Type B pancreatic cell (in vitro differentiated cells): ENCODE measurements around the gene PPP1R9A. TPM values are rescaled to one million over a fixed set of nuclear protein-coding genes. Genes with fewer than 3 reads are reported as not detected.

Experiments used
- DNase-seq: peaks from one replicate; pipeline ENCODE4 v3.0.0; 2021; ENCODE audit warnings: mixed read lengths; ENCODE audit not compliant: unreplicated experiment; ENCODE audit errors: extremely low spot score
- H3K27ac Mint-ChIP-seq: 2 replicates; pipeline ENCODE4 v1.8.0; 2021; ENCODE audit warnings: mild to moderate bottlenecking, mixed read lengths
- H3K27me3 Mint-ChIP-seq: 2 replicates; pipeline ENCODE4 v1.8.0; 2021; ENCODE audit warnings: mixed read lengths
- H3K36me3 Mint-ChIP-seq: 2 replicates; pipeline ENCODE4 v1.8.0; 2021; ENCODE audit warnings: mixed read lengths
- H3K4me1 Mint-ChIP-seq: one replicate; pipeline ENCODE4 v1.8.0; 2021; ENCODE audit warnings: mixed read lengths; ENCODE audit not compliant: unreplicated experiment
- H3K4me3 Mint-ChIP-seq: 2 replicates; pipeline ENCODE4 v1.8.0; 2021; ENCODE audit warnings: mild to moderate bottlenecking, mixed read lengths
- H3K9me3 Mint-ChIP-seq: 2 replicates; pipeline ENCODE4 v1.8.0; 2021; ENCODE audit warnings: mixed read lengths
- CTCF ChIP-seq: fragments of 200-600 bp; sonication (generic); conservative IDR thresholded peaks from 2 replicates; pipeline ENCODE4 v1.5.0; 2021; ENCODE audit warnings: antibody characterized with exemption, mild to moderate bottlenecking
- total RNA-seq: library from RNA; stranded (reverse); gene quantifications from 2 replicates; pipeline ENCODE4 v1.2.1, GENCODE V29; 2021; ENCODE audit warnings: low replicate concordance

PPP1R9A gene
- total RNA-seq, 1 donor from 2014 or later = 21.3 TPM

- Mint-ChIP-seq H3K36me3 (no peaks in the 10 kb centered on the region), H3K4me1 (peaks cover 31% of the 10 kb centered on the region), H3K4me3 (no peak overlapping the region), H3K27me3 (no peaks in the 10 kb centered on the region), H3K9me3 (no peaks in the 10 kb centered on the region), H3K27ac (no peak overlapping the region)
- no peak for TF ChIP-seq CTCF
- DNase-seq = no peak
These were observed 26.0 kb downstream of the PPP1R9A start for GRCh38 chr7:94933256-94933990.

- TF ChIP-seq CTCF = no peak
- H3K27me3 Mint-ChIP-seq = no peaks in the 10 kb centered on the region
- H3K4me3 Mint-ChIP-seq = no peak overlapping the region
- no peaks in the 10 kb centered on the region for H3K36me3 Mint-ChIP-seq
- H3K9me3 Mint-ChIP-seq = no peaks in the 10 kb centered on the region
- H3K4me1 Mint-ChIP-seq = peaks cover 19% of the 10 kb centered on the region
- no peak overlapping the region for H3K27ac Mint-ChIP-seq
- no peak for DNase-seq
These were observed 32.0 kb downstream of the PPP1R9A start for GRCh38 chr7:94939395-94939794.

- Mint-ChIP-seq H3K27ac (no peak overlapping the region), H3K36me3 (no peaks in the 10 kb centered on the region), H3K4me1 (peaks cover 19% of the 10 kb centered on the region), H3K9me3 (no peaks in the 10 kb centered on the region), H3K4me3 (no peak overlapping the region), H3K27me3 (no peaks in the 10 kb centered on the region)
- TF ChIP-seq CTCF = no peak
- no peak for DNase-seq
These were observed 32.8 kb downstream of the PPP1R9A start for GRCh38 chr7:94940241-94940640.

GRCh38 chr7:94941844-94942632 is 34.6 kb downstream of the PPP1R9A start:
- H3K27me3 Mint-ChIP-seq = no peaks in the 10 kb centered on the region
- no peak for TF ChIP-seq CTCF
- H3K4me1 Mint-ChIP-seq = peaks cover 13% of the 10 kb centered on the region
- H3K9me3 Mint-ChIP-seq = no peaks in the 10 kb centered on the region
- no peak overlapping the region for H3K27ac Mint-ChIP-seq
- DNase-seq = no peak
- H3K4me3 Mint-ChIP-seq = no peak overlapping the region
- no peaks in the 10 kb centered on the region for H3K36me3 Mint-ChIP-seq

GRCh38 chr7:94943134-94943533 is 35.7 kb downstream of the PPP1R9A start:
- Mint-ChIP-seq H3K9me3 (no peaks in the 10 kb centered on the region), H3K4me1 (peaks cover 13% of the 10 kb centered on the region), H3K36me3 (no peaks in the 10 kb centered on the region), H3K27ac (no peak overlapping the region), H3K4me3 (no peak overlapping the region), H3K27me3 (no peaks in the 10 kb centered on the region)
- no peak for DNase-seq
- no peak for TF ChIP-seq CTCF
